Gastrocnemius medialis (tissue), 4 donors: ENCODE measurements around the gene CD5L. TPM values are rescaled to one million over a fixed set of nuclear protein-coding genes. Genes with fewer than 3 reads are reported as not detected.

ENCODE experiments used
- ATAC-seq, 2 donors: fragments of 150-250 bp; one replicate each; pipeline ENCODE4 v1.9.1; 2016
- DNase-seq, 2 donors: peaks; one replicate each; pipeline ENCODE4 v3.0.0-alpha.2; 2019
- H3K27ac ChIP-seq, 4 donors: fragments of 200-600 bp; sonication (generic); 1 replicate in 1 of 4; 2 replicates in 3 of 4; pipeline ENCODE4 v1.5.1; 2016 to 2018; ENCODE audit warnings: mild to moderate bottlenecking in 2 of 4, moderate library complexity in 1 of 4
- H3K27me3 ChIP-seq, 3 donors: fragments of 200-600 bp; sonication (generic) in 2 of 3; 1 replicate in 1 of 3; 2 replicates in 2 of 3; pipeline versions ENCODE4 v1.5.1 to v1.6.0; 2016 to 2019; ENCODE audit warnings: mild to moderate bottlenecking in 1 of 3, moderate library complexity in 1 of 3
- H3K36me3 ChIP-seq, 2 donors: fragments of 200-600 bp; sonication (generic) in 1 of 2; one replicate each; pipeline ENCODE4 v1.5.1; 2017 to 2018
- H3K4me1 ChIP-seq, 2 donors: fragments of 200-600 bp; sonication (generic) in 1 of 2; one replicate each; pipeline ENCODE4 v1.5.1; 2016 to 2017; ENCODE audit warnings: mild to moderate bottlenecking in 2 of 2
- H3K4me3 ChIP-seq, 4 donors: fragments of 200-600 bp; sonication (generic) in 3 of 4; 1 replicate in 1 of 4; 2 replicates in 3 of 4; pipeline ENCODE4 v1.5.1; 2016 to 2019; ENCODE audit warnings: mild to moderate bottlenecking in 2 of 4
- H3K9me3 ChIP-seq, 3 donors: fragments of 200-600 bp; sonication (generic) in 2 of 3; 1 replicate in 1 of 3; 2 replicates in 2 of 3; pipeline ENCODE4 v1.5.1; 2016 to 2019
- POLR2A ChIP-seq, 2 donors: fragments of 450-650 bp; IDR thresholded peaks; one replicate each; pipeline ENCODE4 v1.6.1; 2017; ENCODE audit warnings: antibody characterized with exemption in 2 of 2, mild to moderate bottlenecking in 2 of 2, moderate library complexity in 2 of 2
- in situ Hi-C, 4 donors: fragments of 200-750 bp; cut with MboI; loops; one replicate each; pipeline versions ENCODE4 v1.15.0 to v1.8.0; 2017; ENCODE audit warnings: low sequenced_read_pairs in 4 of 4
- intact Hi-C: fragments of 100-400 bp; cut with DNase I; formaldehyde crosslinking; loops from one replicate; pipeline ENCODE4 v1.15.1; 2023; ENCODE audit warnings: low total_unique reads
- total RNA-seq, 4 donors: library from RNA; depleted of rRNA; stranded (reverse); fragments of >200 nt; gene quantifications; one replicate each; pipeline versions ENCODE4 v1.1.0 to v1.2.3, GENCODE V29; 2016
- TF ChIP-seq, protein P1 (sequence below), 5 experiments: fragments of 450-650 bp in 3 of 5; fragments of 200-600 bp in 2 of 5; sonication (generic) in 2 of 5; IDR thresholded peaks in 4 of 5; conservative IDR thresholded peaks in 1 of 5; 1 replicate in 4 of 5; 2 replicates in 1 of 5; pipeline ENCODE4 v1.5.1; 2016 to 2019; ENCODE audit warnings: antibody characterized with exemption in 5 of 5, mild to moderate bottlenecking in 3 of 5, moderate library complexity in 3 of 5

The CD5L gene
- total RNA-seq, 4 donors from 2014 or later: not detected

DNA sequence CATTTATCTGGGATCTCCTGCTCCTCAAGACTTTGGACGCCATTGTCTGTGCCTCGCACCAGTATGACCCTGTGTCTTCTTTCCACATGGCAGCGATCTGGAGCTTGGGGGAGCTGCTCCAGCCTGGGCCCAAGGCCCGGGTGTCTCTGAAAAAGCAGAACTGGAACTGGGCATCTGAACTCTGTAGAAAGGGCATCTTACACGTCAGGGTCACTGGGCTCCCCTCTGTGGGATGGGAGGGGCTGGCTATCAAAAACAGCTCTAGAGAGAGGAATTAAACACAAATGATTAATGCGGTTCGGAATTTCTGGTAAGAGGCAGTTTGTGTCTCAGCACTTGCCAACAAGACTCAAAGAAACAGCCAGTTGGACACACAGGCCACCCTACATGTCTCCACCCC, 37.8 kb downstream of the CD5L start:
- Histone ChIP-seq H3K27me3 (no peaks in the 10 kb centered on the region), H3K4me1 (no peaks in the 10 kb centered on the region), H3K9me3 (no peaks in the 10 kb centered on the region), H3K4me3 (no peak overlapping the region), H3K27ac (no peak overlapping the region), H3K36me3 (no peaks in the 10 kb centered on the region)
- in situ Hi-C loops (no loop called here), intact Hi-C loops (no loop called here)
- DNase-seq (peak in 1 of 2 donors; percentile 13), ATAC-seq (no peak)
- TF ChIP-seq, protein P1, sequence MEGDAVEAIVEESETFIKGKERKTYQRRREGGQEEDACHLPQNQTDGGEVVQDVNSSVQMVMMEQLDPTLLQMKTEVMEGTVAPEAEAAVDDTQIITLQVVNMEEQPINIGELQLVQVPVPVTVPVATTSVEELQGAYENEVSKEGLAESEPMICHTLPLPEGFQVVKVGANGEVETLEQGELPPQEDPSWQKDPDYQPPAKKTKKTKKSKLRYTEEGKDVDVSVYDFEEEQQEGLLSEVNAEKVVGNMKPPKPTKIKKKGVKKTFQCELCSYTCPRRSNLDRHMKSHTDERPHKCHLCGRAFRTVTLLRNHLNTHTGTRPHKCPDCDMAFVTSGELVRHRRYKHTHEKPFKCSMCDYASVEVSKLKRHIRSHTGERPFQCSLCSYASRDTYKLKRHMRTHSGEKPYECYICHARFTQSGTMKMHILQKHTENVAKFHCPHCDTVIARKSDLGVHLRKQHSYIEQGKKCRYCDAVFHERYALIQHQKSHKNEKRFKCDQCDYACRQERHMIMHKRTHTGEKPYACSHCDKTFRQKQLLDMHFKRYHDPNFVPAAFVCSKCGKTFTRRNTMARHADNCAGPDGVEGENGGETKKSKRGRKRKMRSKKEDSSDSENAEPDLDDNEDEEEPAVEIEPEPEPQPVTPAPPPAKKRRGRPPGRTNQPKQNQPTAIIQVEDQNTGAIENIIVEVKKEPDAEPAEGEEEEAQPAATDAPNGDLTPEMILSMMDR (IDR thresholded peaks at IDR 0.05 in 4 of 5, conservative IDR thresholded peaks at IDR 0.05 in 1 of 5): no peak
- no peak for TF ChIP-seq POLR2A (IDR thresholded peaks at IDR 0.05)

DNA sequence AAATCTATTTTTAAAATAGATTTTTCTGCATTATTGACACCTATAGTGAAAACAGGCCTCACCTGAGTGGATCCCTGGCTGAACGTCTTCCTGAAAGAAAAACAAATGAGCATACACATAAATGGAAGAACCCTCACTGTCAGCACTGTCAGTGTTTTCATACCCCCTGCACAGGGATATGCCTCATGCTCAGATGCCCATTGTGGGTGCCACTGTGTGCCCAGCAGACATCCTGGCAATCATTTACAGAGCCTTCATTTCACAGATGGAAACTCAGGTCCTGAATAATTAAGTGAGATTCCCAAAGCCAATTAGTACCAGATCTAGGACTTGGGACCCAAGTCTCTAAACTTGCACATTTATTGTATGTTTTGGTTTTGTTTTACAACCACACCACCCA, 41.6 kb downstream of the CD5L start:
- TF ChIP-seq POLR2A (IDR thresholded peaks at IDR 0.05): no peak
- TF ChIP-seq, protein P1 (IDR thresholded peaks at IDR 0.05 in 4 of 5, conservative IDR thresholded peaks at IDR 0.05 in 1 of 5): no peak
- no peak overlapping the region for H3K27ac ChIP-seq

DNA sequence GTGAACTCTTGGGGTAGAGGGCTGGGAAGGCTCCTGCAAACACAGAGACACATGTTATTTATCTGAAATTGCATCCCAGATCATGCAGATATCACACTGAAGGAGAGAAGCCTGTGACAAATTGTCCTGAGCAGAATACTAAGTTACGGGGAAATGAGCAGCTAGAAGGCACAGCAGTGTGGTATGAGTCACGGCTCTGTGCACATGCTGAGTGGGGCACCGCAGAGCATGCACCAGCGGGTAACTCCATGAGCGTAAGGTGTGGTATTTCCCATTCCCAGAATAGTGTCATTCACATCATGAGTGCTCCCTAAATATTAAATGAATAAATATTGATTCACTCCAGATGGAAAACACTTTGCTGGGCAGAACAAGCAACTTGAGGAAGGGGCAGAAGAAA, 43.4 kb downstream of the CD5L start:
- no peaks in the 10 kb centered on the region for H3K4me1 ChIP-seq
- no peak overlapping the region for H3K4me3 ChIP-seq
- DNase-seq (no peak), ATAC-seq (no peak)
- in situ Hi-C loops (no loop called here), intact Hi-C loops (no loop called here)
- no peaks in the 10 kb centered on the region for H3K36me3 ChIP-seq
- TF ChIP-seq POLR2A (IDR thresholded peaks at IDR 0.05): no peak
- TF ChIP-seq, protein P1 (IDR thresholded peaks at IDR 0.05 in 4 of 5, conservative IDR thresholded peaks at IDR 0.05 in 1 of 5): no peak
- H3K9me3 ChIP-seq: peaks cover 0 to 2% (median 0%) of the 10 kb centered on the region in 3 donors
- no peaks in the 10 kb centered on the region for H3K27me3 ChIP-seq
- H3K27ac ChIP-seq: no peak overlapping the region

More for the DNA sequence above, 41.6 kb downstream of the CD5L start:
- no peaks in the 10 kb centered on the region for H3K27me3 ChIP-seq
- H3K9me3 ChIP-seq: no peaks in the 10 kb centered on the region
- intact Hi-C loops: no loop called here
- DNase-seq (no peak), ATAC-seq (no peak)
- H3K36me3 ChIP-seq: no peaks in the 10 kb centered on the region
- no peaks in the 10 kb centered on the region for H3K4me1 ChIP-seq
- no peak overlapping the region for H3K4me3 ChIP-seq
- in situ Hi-C loops: no loop called here

DNA sequence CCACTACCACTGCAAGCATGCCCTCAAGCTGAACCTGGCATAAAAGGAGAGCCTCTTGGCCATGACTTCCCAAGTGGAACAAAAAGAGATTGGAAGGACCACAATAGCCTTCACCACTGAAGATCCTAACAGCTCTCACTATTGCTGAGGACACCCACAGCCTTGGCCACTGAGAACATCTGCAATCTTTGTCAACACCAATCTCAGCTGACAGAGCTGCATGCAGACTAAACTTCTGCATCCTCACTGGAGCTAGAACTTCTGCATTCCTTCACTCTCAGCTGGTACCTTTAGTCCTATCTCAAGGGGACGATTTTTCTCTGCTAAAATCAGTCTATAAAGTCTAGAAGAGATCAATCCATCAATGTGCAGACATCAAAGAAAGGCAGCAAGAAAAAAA, 56.4 kb downstream of the CD5L start:
- Histone ChIP-seq H3K9me3 (no peaks in the 10 kb centered on the region), H3K4me3 (no peak overlapping the region), H3K27ac (no peak overlapping the region), H3K4me1 (no peaks in the 10 kb centered on the region), H3K27me3 (no peaks in the 10 kb centered on the region), H3K36me3 (no peaks in the 10 kb centered on the region)
- DNase-seq (no peak), ATAC-seq (no peak)
- intact Hi-C loops (no loop called here), in situ Hi-C loops (no loop called here)
- TF ChIP-seq, protein P1 (IDR thresholded peaks at IDR 0.05 in 4 of 5, conservative IDR thresholded peaks at IDR 0.05 in 1 of 5): no peak
- TF ChIP-seq POLR2A (IDR thresholded peaks at IDR 0.05): no peak

DNA sequence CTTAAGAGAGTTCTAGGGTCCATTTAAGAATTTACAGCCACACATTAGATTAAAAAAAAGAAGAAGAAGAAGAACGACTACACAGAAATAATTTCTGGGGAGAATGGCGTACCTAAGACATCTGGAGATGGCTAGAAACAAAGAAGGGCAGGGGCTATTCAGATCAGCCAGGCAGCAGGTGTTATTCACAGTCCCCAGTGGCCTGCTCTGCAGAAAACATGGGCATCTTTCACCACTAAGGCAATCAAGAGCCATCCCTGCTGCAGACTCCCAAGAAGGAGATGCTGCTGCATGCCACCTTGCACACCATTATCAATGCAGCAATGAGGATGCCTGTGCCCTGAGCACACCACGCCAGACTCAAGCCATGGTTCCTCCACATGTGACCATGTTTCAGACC, 56.8 kb downstream of the CD5L start:
- Histone ChIP-seq H3K36me3 (no peaks in the 10 kb centered on the region), H3K9me3 (no peaks in the 10 kb centered on the region), H3K27ac (no peak overlapping the region), H3K27me3 (no peaks in the 10 kb centered on the region), H3K4me1 (no peaks in the 10 kb centered on the region), H3K4me3 (no peak overlapping the region)
- in situ Hi-C loops (no loop called here), intact Hi-C loops (no loop called here)
- TF ChIP-seq, protein P1 (IDR thresholded peaks at IDR 0.05 in 4 of 5, conservative IDR thresholded peaks at IDR 0.05 in 1 of 5): no peak
- TF ChIP-seq POLR2A (IDR thresholded peaks at IDR 0.05): no peak
- DNase-seq (no peak), ATAC-seq (no peak)
